Mucosa of descending colon (tissue), 3 donors: ENCODE measurements around the gene PRKRIP1. TPM values are rescaled to one million over a fixed set of nuclear protein-coding genes. Genes with fewer than 3 reads are reported as not detected.
A peak's percentile ranks its signal among the peaks of the same experiment; 100 is the strongest.

ENCODE experiments used
- ATAC-seq: fragments of 200-7000 bp; cut with Tn5 transposase; one replicate; pipeline ENCODE4 v1.9.1; 2020; ENCODE audit warnings: mild to moderate bottlenecking, moderate library complexity
- DNase-seq, 3 donors: peaks; one replicate each; pipeline ENCODE4 v3.0.0-alpha.2; 2020
- H3K36me3 ChIP-seq: fragments of 200-600 bp; one replicate; pipeline ENCODE4 v1.8.0; 2021; ENCODE audit warnings: low read depth, mild to moderate bottlenecking
- H3K4me1 ChIP-seq: fragments of 200-600 bp; one replicate; pipeline ENCODE4 v1.8.0; 2021; ENCODE audit warnings: low read depth, mild to moderate bottlenecking
- H3K4me3 ChIP-seq: fragments of 200-600 bp; one replicate; pipeline ENCODE4 v1.8.0; 2021; ENCODE audit warnings: mild to moderate bottlenecking
- H3K9me3 ChIP-seq: fragments of 200-600 bp; one replicate; pipeline ENCODE4 v1.8.0; 2021; ENCODE audit warnings: mild to moderate bottlenecking
- CTCF ChIP-seq: fragments of 200-600 bp; IDR thresholded peaks from one replicate; pipeline ENCODE4 v1.8.0; 2022; ENCODE audit warnings: antibody characterized with exemption, mild to moderate bottlenecking
- intact Hi-C, 2 donors: fragments of 100-400 bp; cut with DNase I in 1 of 2; cut with micrococcal nuclease in 1 of 2; formaldehyde crosslinking; loops; one replicate each; pipeline versions ENCODE4 v1.11.0 to v1.11.1; 2022; cut with DNase I, micrococcal nuclease
- total RNA-seq, 3 donors: library from RNA; stranded (reverse); fragmentation: NEBNext Ultra II Directional in 2 of 3; extraction: Animal tissue kit (Norgen Biotek cat#: 25700) in 2 of 3; gene quantifications; one replicate each; pipeline versions ENCODE4 v1.2.1 to v1.2.4, GENCODE V29; 2021 to 2023
- donor health status: DM: no; HTN: no; CAD: no; lungs with moderate emphysema.
- donor health status: DM: no; HTN: no; CAD: no.
- donor health status: DM: no; HTN: yes; CAD: no.

PRKRIP1 gene
- total RNA-seq, 3 donors from 2014 or later, result 15.1 to 24.1 (median 18.6) TPM

- Histone ChIP-seq H3K4me3 (no peak overlapping the region), H3K36me3 (no peaks in the 10 kb centered on the region), H3K4me1 (peaks cover 18% of the 10 kb centered on the region), H3K9me3 (no peaks in the 10 kb centered on the region)
- DNase-seq (peak in 1 of 3 donors; percentile 22), ATAC-seq (peak; percentile 28)
- TF ChIP-seq CTCF, result no peak
- intact Hi-C loops, result no loop called here
Observed at GRCh38 chr7:102432442-102433218, 36.5 kb downstream of the PRKRIP1 start.

- Histone ChIP-seq H3K4me3 (peak within 1 kb of the TSS; percentile 25), H3K9me3 (no peaks in the 10 kb centered on the region), H3K4me1 (peaks cover 18% of the 10 kb centered on the region), H3K36me3 (no peaks in the 10 kb centered on the region)
- peak; percentile 83 for ATAC-seq
- peak; percentile 78 to 91 (median 86) for DNase-seq
- TF ChIP-seq CTCF, result no peak
- intact Hi-C loops, result no loop called here
Observed at GRCh38 chr7:102433219-102434038, 37.3 kb downstream of the PRKRIP1 start, which contains the start of gene ORAI2. TSS of gene ORAI2 (plus strand) at chr7:102433575. CDS start at chr7:102438957, 5,382 bp downstream.

- ATAC-seq, result peak; percentile 18
- peaks cover 18% of the 10 kb centered on the region for H3K4me1 ChIP-seq
- no peak for DNase-seq
- no peak for TF ChIP-seq CTCF
- intact Hi-C loops, result no loop called here
- H3K36me3 ChIP-seq, result no peaks in the 10 kb centered on the region
- no peaks in the 10 kb centered on the region for H3K9me3 ChIP-seq
- H3K4me3 ChIP-seq, result peak overlapping the region; percentile 25
Observed at GRCh38 chr7:102434039-102434486, 37.9 kb downstream of the PRKRIP1 start.

- H3K36me3 ChIP-seq, result no peaks in the 10 kb centered on the region
- TF ChIP-seq CTCF, result no peak
- H3K4me3 ChIP-seq, result no peak overlapping the region
- no peak for ATAC-seq
- no peak for DNase-seq
- H3K4me1 ChIP-seq, result peaks cover 17% of the 10 kb centered on the region
- intact Hi-C loops, result no loop called here
- no peaks in the 10 kb centered on the region for H3K9me3 ChIP-seq
Observed at GRCh38 chr7:102436118-102436517, 40.0 kb downstream of the PRKRIP1 start.

GRCh38 chr7:102439963-102440795, 44.0 kb downstream of the PRKRIP1 start:
- intact Hi-C loops, result no loop called here
- DNase-seq, result no peak
- H3K36me3 ChIP-seq, result no peaks in the 10 kb centered on the region

More at GRCh38 chr7:102439963-102440795, 44.0 kb downstream of the PRKRIP1 start:
- TF ChIP-seq CTCF, result no peak
- H3K9me3 ChIP-seq, result no peaks in the 10 kb centered on the region
- peak; percentile 14 for ATAC-seq
- H3K4me1 ChIP-seq, result no peaks in the 10 kb centered on the region
- H3K4me3 ChIP-seq, result no peak overlapping the region
